ENCODE results near the gene BORCS6.
A peak's percentile ranks its signal among the peaks of the same experiment; 100 is the strongest.

Gene BORCS6

DNA sequence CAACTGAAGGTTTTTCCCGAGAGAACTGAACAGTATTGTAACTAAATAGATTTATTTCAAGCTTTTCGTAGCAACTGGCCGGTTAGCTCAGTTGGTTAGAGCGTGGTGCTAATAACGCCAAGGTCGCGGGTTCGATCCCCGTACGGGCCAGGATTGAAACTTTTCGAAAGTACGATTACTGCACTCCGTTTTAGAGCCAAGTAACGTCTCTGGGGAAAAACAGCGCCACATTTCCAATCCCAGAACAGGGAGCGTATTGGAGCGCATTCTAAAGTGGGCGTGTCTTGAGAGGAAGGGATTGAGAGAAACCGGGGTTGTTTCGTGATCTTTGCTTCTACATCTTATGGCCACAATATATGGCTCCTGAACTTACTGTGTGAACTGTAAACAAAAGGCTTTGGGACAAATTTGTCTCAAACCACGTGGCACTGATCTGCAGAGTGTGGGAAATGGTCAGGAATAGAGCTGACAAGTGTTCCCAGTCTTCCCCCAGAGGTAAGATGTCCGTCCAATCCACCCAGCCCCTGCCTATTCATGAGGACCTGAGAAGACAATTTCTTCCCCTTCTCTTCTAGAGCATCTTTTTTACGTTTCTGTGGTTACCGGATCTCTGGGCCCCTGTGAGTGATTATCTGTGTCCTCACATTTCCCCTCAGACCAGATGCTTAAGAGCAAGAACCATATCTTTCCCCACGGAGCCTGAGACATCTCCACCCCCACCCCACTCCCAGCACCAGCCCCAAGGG, 2.3 kb downstream of the BORCS6 start:
- Histone ChIP-seq H3K27ac (ENCODE audit: low read depth, low read length) (peak overlapping the region; percentile 86), H3F3A (ENCODE audit: insufficient read depth) (peaks cover 32% of the 10 kb centered on the region), H2AFZ (ENCODE audit: low read depth, low read length, severe bottlenecking) (no peak overlapping the region)

DNA sequence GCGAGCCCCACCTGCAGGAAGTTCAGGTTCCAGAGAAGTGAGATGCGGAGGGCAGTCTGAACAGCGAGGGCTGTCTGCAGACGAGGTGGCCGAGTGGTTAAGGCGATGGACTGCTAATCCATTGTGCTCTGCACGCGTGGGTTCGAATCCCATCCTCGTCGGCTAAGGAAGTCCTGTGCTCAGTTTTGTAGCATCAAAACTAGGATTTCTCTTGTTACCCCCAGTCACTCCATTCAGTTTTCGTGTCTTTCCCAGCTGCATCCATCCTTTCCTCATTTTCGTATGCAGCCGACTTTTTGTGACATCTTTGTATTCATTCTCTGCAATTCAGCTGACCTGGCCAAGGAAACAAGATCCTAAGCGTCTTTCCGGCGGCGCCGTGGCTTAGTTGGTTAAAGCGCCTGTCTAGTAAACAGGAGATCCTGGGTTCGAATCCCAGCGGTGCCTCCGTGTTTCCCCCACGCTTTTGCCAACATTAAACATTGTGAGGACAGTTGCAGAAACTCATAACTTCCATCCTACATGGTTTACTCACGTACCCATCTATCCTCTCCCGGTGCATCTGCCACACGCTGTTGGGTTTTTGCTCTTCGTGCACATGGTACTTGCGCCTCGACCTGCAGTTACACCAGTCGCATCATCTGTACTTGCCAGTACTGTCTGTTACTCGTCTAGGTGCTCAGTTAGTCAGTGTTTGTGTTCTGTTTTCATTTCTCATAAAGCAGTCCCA, 3.0 kb downstream of the BORCS6 start:
- Histone ChIP-seq H3K9ac (ENCODE audit: low read length) (peak overlapping the region; percentile 75), H3K4me2 (ENCODE audit: low read depth, low read length, poor library complexity, severe bottlenecking) (peak overlapping the region; percentile 78), H3K36me3 (ENCODE audit: low read length) (no peaks in the 10 kb centered on the region), H3K4me3 (ENCODE audit: insufficient read depth, low read length, poor library complexity, severe bottlenecking) (peak overlapping the region; percentile 84), H3K27me3 (ENCODE audit: low read length) (no peaks in the 10 kb centered on the region), H3K9me2 (replicated peaks; ENCODE audit: insufficient read depth, low read length) (no peaks in the 10 kb centered on the region), H3K9me3 (ENCODE audit: insufficient read depth, low read length) (no peaks in the 10 kb centered on the region), H3F3A (ENCODE audit: insufficient read depth) (peaks cover 32% of the 10 kb centered on the region), H3K27ac (ENCODE audit: low read depth, low read length) (peak overlapping the region; percentile 86), H2AFZ (ENCODE audit: low read depth, low read length, severe bottlenecking) (peak overlapping the region; percentile 85), H3K79me2 (ENCODE audit: insufficient read depth, low read length) (peaks cover 13% of the 10 kb centered on the region; the same call in 1 of the 2 replicates), H4K20me1 (ENCODE audit: low read depth, low read length) (no peaks in the 10 kb centered on the region)
- TF ChIP-seq, protein P1, sequence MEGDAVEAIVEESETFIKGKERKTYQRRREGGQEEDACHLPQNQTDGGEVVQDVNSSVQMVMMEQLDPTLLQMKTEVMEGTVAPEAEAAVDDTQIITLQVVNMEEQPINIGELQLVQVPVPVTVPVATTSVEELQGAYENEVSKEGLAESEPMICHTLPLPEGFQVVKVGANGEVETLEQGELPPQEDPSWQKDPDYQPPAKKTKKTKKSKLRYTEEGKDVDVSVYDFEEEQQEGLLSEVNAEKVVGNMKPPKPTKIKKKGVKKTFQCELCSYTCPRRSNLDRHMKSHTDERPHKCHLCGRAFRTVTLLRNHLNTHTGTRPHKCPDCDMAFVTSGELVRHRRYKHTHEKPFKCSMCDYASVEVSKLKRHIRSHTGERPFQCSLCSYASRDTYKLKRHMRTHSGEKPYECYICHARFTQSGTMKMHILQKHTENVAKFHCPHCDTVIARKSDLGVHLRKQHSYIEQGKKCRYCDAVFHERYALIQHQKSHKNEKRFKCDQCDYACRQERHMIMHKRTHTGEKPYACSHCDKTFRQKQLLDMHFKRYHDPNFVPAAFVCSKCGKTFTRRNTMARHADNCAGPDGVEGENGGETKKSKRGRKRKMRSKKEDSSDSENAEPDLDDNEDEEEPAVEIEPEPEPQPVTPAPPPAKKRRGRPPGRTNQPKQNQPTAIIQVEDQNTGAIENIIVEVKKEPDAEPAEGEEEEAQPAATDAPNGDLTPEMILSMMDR (IDR thresholded peaks at IDR 0.05; ENCODE audit: insufficient read depth, low read length, poor library complexity, severe bottlenecking) = no peak
- TF ChIP-seq EZH2phosphoT487 (conservative IDR thresholded peaks at IDR 0.05; ENCODE audit: low read length) = no peak

More for the DNA sequence above, 2.3 kb downstream of the BORCS6 start:
- TF ChIP-seq EZH2phosphoT487 (conservative IDR thresholded peaks at IDR 0.05; ENCODE audit: low read length) = no peak
- TF ChIP-seq, protein P1 (IDR thresholded peaks at IDR 0.05; ENCODE audit: insufficient read depth, low read length, poor library complexity, severe bottlenecking) = no peak
- H3K79me2 ChIP-seq (ENCODE audit: insufficient read depth, low read length) = peaks cover 13% of the 10 kb centered on the region; the same call in 1 of the 2 replicates
- H3K4me2 ChIP-seq (ENCODE audit: low read depth, low read length, poor library complexity, severe bottlenecking) = peak overlapping the region; percentile 78
- no peaks in the 10 kb centered on the region for H3K9me3 ChIP-seq (ENCODE audit: insufficient read depth, low read length)
- no peaks in the 10 kb centered on the region for H4K20me1 ChIP-seq (ENCODE audit: low read depth, low read length)
- no peaks in the 10 kb centered on the region for H3K36me3 ChIP-seq (ENCODE audit: low read length)
- H3K9me2 ChIP-seq (replicated peaks; ENCODE audit: insufficient read depth, low read length) = no peaks in the 10 kb centered on the region
- peak overlapping the region; percentile 84 for H3K4me3 ChIP-seq (ENCODE audit: insufficient read depth, low read length, poor library complexity, severe bottlenecking)
- H3K9ac ChIP-seq (ENCODE audit: low read length) = peak overlapping the region; percentile 75
- H3K27me3 ChIP-seq (ENCODE audit: low read length) = no peaks in the 10 kb centered on the region

DNA sequence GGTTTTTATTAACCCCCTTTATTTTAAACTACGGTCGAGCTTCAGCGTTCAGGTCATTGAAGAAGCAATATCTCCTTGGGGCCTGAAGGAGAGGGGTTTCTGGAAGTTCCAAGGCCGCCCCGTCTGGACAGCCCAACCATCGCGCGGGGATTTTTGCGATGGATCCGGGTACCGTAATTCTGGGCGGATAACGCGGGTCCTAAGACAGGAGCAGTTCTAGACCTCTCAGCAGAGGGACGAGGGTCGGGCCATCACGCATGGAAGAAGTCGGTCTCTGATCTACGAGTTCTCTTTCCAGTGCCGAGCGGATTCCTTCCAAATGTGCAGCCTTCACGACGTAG, 3.6 kb downstream of the BORCS6 start:
- H3K79me2 ChIP-seq (ENCODE audit: insufficient read depth, low read length) = peaks cover 13% of the 10 kb centered on the region; the same call in 1 of the 2 replicates
- H3K9me2 ChIP-seq (replicated peaks; ENCODE audit: insufficient read depth, low read length) = no peaks in the 10 kb centered on the region
- peak overlapping the region; percentile 75 for H3K9ac ChIP-seq (ENCODE audit: low read length)
- peak overlapping the region; percentile 85 for H2AFZ ChIP-seq (ENCODE audit: low read depth, low read length, severe bottlenecking)
- no peaks in the 10 kb centered on the region for H4K20me1 ChIP-seq (ENCODE audit: low read depth, low read length)
- peak overlapping the region; percentile 86 for H3K27ac ChIP-seq (ENCODE audit: low read depth, low read length)
- TF ChIP-seq, protein P1 (IDR thresholded peaks at IDR 0.05; ENCODE audit: insufficient read depth, low read length, poor library complexity, severe bottlenecking) = peak; percentile 11
- no peak for TF ChIP-seq EZH2phosphoT487 (conservative IDR thresholded peaks at IDR 0.05; ENCODE audit: low read length)
- H3K9me3 ChIP-seq (ENCODE audit: insufficient read depth, low read length) = no peaks in the 10 kb centered on the region
- peak overlapping the region; percentile 84 for H3K4me3 ChIP-seq (ENCODE audit: insufficient read depth, low read length, poor library complexity, severe bottlenecking)
- H3K36me3 ChIP-seq (ENCODE audit: low read length) = no peaks in the 10 kb centered on the region
- no peaks in the 10 kb centered on the region for H3K27me3 ChIP-seq (ENCODE audit: low read length)
- peaks cover 27% of the 10 kb centered on the region for H3F3A ChIP-seq (ENCODE audit: insufficient read depth)
- peak overlapping the region; percentile 78 for H3K4me2 ChIP-seq (ENCODE audit: low read depth, low read length, poor library complexity, severe bottlenecking)

Measured in SU-DHL-6 (cell line).